Right renal pelvis (tissue), 4 donors: ENCODE results near the gene CLIC3. TPM values are rescaled to one million over a fixed set of nuclear protein-coding genes. Genes with fewer than 3 reads are reported as not detected.

Experiments used
- DNase-seq, 4 donors: peaks; one replicate each; pipeline ENCODE4 v3.0.0-alpha.2; 2013; ENCODE audit warnings: low read depth in 4 of 4, low spot score in 3 of 4, missing footprints in 1 of 4
- polyA plus RNA-seq, 4 donors: library from polyadenylated mRNA; unstranded; fragments of 120-200 nt; gene quantifications; one replicate each; pipeline ENCODE4 v1.2.1, GENCODE V29; 2013; ENCODE audit not compliant: insufficient read length in 4 of 4

CLIC3 gene
- polyA plus RNA-seq, 4 donors = 0.28 to 1.2 (median 0.50) TPM

- no peak for DNase-seq
Observed at GRCh38 chr9:136983656-136984314, 12.6 kb downstream of the CLIC3 start.

GRCh38 chr9:136983167-136983566 lies 13.2 kb downstream of the CLIC3 start:
- no peak for DNase-seq

- no peak for DNase-seq
Observed at GRCh38 chr9:136982232-136983051, 13.9 kb downstream of the CLIC3 start, which contains the start of gene LCNL1. TSS of gene LCNL1 (plus strand) at chr9:136982993. CDS start at chr9:136983587, 594 bp downstream.

GRCh38 chr9:136981588-136982231 lies 14.7 kb downstream of the CLIC3 start:
- no peak for DNase-seq

GRCh38 chr9:136980669-136981478 lies 15.5 kb downstream of the CLIC3 start:
- no peak for DNase-seq

- no peak for DNase-seq
Observed at GRCh38 chr9:136979769-136980587, 16.4 kb downstream of the CLIC3 start.

- no peak for DNase-seq
Observed at GRCh38 chr9:136978865-136979544, 17.4 kb downstream of the CLIC3 start.

- DNase-seq = no peak
Observed at GRCh38 chr9:136978073-136978864, 18.1 kb downstream of the CLIC3 start.

GRCh38 chr9:136977649-136978072 lies 18.7 kb downstream of the CLIC3 start:
- DNase-seq = no peak

GRCh38 chr9:136977223-136977622 lies 19.1 kb downstream of the CLIC3 start, which contains the start of gene PTGDS:
TSS of gene PTGDS (plus strand) at chr9:136977504. CDS start at chr9:136977579, 75 bp downstream.
- DNase-seq = no peak

- DNase-seq = no peak
Observed at GRCh38 chr9:136975644-136976043, 20.7 kb downstream of the CLIC3 start.

GRCh38 chr9:136974817-136975535 lies 21.4 kb downstream of the CLIC3 start:
- no peak for DNase-seq

- no peak for DNase-seq
Observed at GRCh38 chr9:136973618-136974617, 22.4 kb downstream of the CLIC3 start.

- DNase-seq = no peak
Observed at GRCh38 chr9:136972743-136973142, 23.6 kb downstream of the CLIC3 start.

GRCh38 chr9:136972335-136972734 lies 24.0 kb downstream of the CLIC3 start:
- DNase-seq = no peak

- DNase-seq = no peak
Observed at GRCh38 chr9:136971746-136972145, 24.6 kb downstream of the CLIC3 start.
